ENCODE results near the gene DNAH17.

GRCh38 chr17:78393575-78393974 lies 183.6 kb downstream of the DNAH17 start:
- TF ChIP-seq CTCF (IDR thresholded peaks at IDR 0.05) = no peak
- no peak for TF ChIP-seq POLR2A (IDR thresholded peaks at IDR 0.05)

All from lower leg skin (tissue), 3 donors.